Testis (tissue), 3 donors: ENCODE measurements around the gene IGFBP5. TPM values are rescaled to one million over a fixed set of nuclear protein-coding genes. Genes with fewer than 3 reads are reported as not detected.

ENCODE experiments used
- DNase-seq: peaks from one replicate; pipeline ENCODE4 v3.0.0-alpha.2; 2019
- H3K27ac ChIP-seq, 2 donors: fragments of 200-600 bp; sonication (generic); one replicate each; pipeline ENCODE4 v1.5.1; 2019
- H3K27me3 ChIP-seq: fragments of 200-600 bp; sonication (generic); one replicate; pipeline ENCODE4 v1.5.1; 2019
- H3K36me3 ChIP-seq: fragments of 200-600 bp; sonication (generic); one replicate; pipeline ENCODE4 v1.5.1; 2017; ENCODE audit warnings: low read depth; ENCODE audit errors: missing control alignments
- H3K4me1 ChIP-seq: fragments of 200-600 bp; sonication (generic); one replicate; pipeline ENCODE4 v1.5.1; 2019
- H3K4me3 ChIP-seq, 2 donors: fragments of 200-600 bp; sonication (generic); one replicate each; pipeline ENCODE4 v1.5.1; 2017 to 2019
- H3K9me3 ChIP-seq: fragments of 200-600 bp; sonication (generic); one replicate; pipeline ENCODE4 v1.5.1; 2017
- CTCF ChIP-seq, 3 experiments: fragments of 450-650 bp in 2 of 3; fragments of 200-600 bp in 1 of 3; sonication (generic) in 1 of 3; IDR thresholded peaks; one replicate each; pipeline ENCODE4 v1.5.1; 2016 to 2019; ENCODE audit warnings: antibody characterized with exemption in 3 of 3, mild to moderate bottlenecking in 2 of 3, moderate library complexity in 1 of 3
- POLR2A ChIP-seq: fragments of 450-650 bp; IDR thresholded peaks from one replicate; pipeline ENCODE4 v1.6.1; 2017; ENCODE audit warnings: antibody characterized with exemption, mild to moderate bottlenecking, moderate library complexity
- WGBS, 2 donors: methylation state at CpG; one replicate each; pipeline ENCODE4 v1.1.5; 2018; 5-methylcytosine and 5-hydroxymethylcytosine counted together
- intact Hi-C: fragments of 100-400 bp; cut with DNase I; formaldehyde crosslinking; loops from one replicate; pipeline ENCODE4 v1.15.1; 2023; ENCODE audit warnings: low total_unique reads
- polyA plus RNA-seq: library from polyadenylated mRNA; stranded (reverse); fragments of 350-450 nt; fragmentation: Illumina TruSeq; extraction: RNeasy Lipid Tissue Mini Kit (QIAGEN cat#74804); gene quantifications from one replicate; pipeline ENCODE4 v1.2.3, GENCODE V29; 2014; ENCODE audit warnings: low read depth, low replicate concordance; ENCODE audit not compliant: insufficient read depth
- total RNA-seq, 2 donors: library from RNA; depleted of rRNA; stranded (reverse); fragments of >200 nt; gene quantifications; one replicate each; pipeline ENCODE4 v1.2.3, GENCODE V29; 2016

Gene IGFBP5
- total and polyA plus RNA-seq, 3 donors from 2014 or later: 169 to 308 (median 228) TPM

- TF ChIP-seq POLR2A (no peak), CTCF (IDR thresholded peaks at IDR 0.05) (no peak)
- Histone ChIP-seq H3K36me3 (no peaks in the 10 kb centered on the region), H3K9me3 (no peaks in the 10 kb centered on the region), H3K27me3 (no peaks in the 10 kb centered on the region), H3K4me1 (peaks cover 18% of the 10 kb centered on the region), H3K4me3 (no peak overlapping the region), H3K27ac (no peak overlapping the region)
- DNase-seq: peak; percentile 84
- 27 to 39% methylated on average over 6 to 7 of the region's 7 CpGs for WGBS, 2 donors
- intact Hi-C loops: loop anchor here (5.0 kb wide), 1 partner anchor 148 kb away; no protein-coding TSS in a partner anchor
These were observed 30.1 kb downstream of the IGFBP5 start for GRCh38 chr2:216665242-216665641.

GRCh38 chr2:216664593-216665034, 30.7 kb downstream of the IGFBP5 start:
- no peak overlapping the region for H3K27ac ChIP-seq
- 49 to 69% methylated on average over 4 to 6 of the region's 6 CpGs for WGBS, 2 donors
- H3K36me3 ChIP-seq: no peaks in the 10 kb centered on the region
- no peak overlapping the region for H3K4me3 ChIP-seq
- H3K9me3 ChIP-seq: no peaks in the 10 kb centered on the region
- TF ChIP-seq CTCF (IDR thresholded peaks at IDR 0.05) (no peak), POLR2A (no peak)
- no peak for DNase-seq
- intact Hi-C loops: loop anchor here (5.0 kb wide), 1 partner anchor 147 kb away; no protein-coding TSS in a partner anchor
- no peaks in the 10 kb centered on the region for H3K27me3 ChIP-seq
- peaks cover 18% of the 10 kb centered on the region for H3K4me1 ChIP-seq

GRCh38 chr2:216663846-216664245, 31.5 kb downstream of the IGFBP5 start:
- Histone ChIP-seq H3K4me1 (peaks cover 18% of the 10 kb centered on the region), H3K27me3 (no peaks in the 10 kb centered on the region), H3K36me3 (no peaks in the 10 kb centered on the region), H3K9me3 (no peaks in the 10 kb centered on the region), H3K4me3 (no peak overlapping the region), H3K27ac (no peak overlapping the region)
- DNase-seq: no peak
- 84 to 94% methylated on average over 9 to 18 of the region's 18 CpGs for WGBS, 2 donors
- intact Hi-C loops: no loop called here
- TF ChIP-seq POLR2A: no peak
- no peak for TF ChIP-seq CTCF (IDR thresholded peaks at IDR 0.05)

GRCh38 chr2:216663106-216663505, 32.2 kb downstream of the IGFBP5 start:
- intact Hi-C loops: no loop called here
- H3K4me3 ChIP-seq: no peak overlapping the region
- TF ChIP-seq POLR2A (no peak), CTCF (IDR thresholded peaks at IDR 0.05) (no peak)
- H3K27ac ChIP-seq: no peak overlapping the region
- no peaks in the 10 kb centered on the region for H3K9me3 ChIP-seq
- no peak for DNase-seq
- H3K36me3 ChIP-seq: no peaks in the 10 kb centered on the region
- no peaks in the 10 kb centered on the region for H3K27me3 ChIP-seq
- 60 to 68% methylated on average over 1 of the region's 1 CpG for WGBS, 2 donors
- peaks cover 18% of the 10 kb centered on the region for H3K4me1 ChIP-seq

- intact Hi-C loops: no loop called here
These were observed 33.5 kb downstream of the IGFBP5 start for GRCh38 chr2:216661639-216662375.

More at GRCh38 chr2:216661639-216662375, 33.5 kb downstream of the IGFBP5 start:
- H3K27ac ChIP-seq: no peak overlapping the region
- H3K9me3 ChIP-seq: no peaks in the 10 kb centered on the region
- no peaks in the 10 kb centered on the region for H3K36me3 ChIP-seq
- H3K4me3 ChIP-seq: no peak overlapping the region
- TF ChIP-seq POLR2A (no peak), CTCF (IDR thresholded peaks at IDR 0.05) (peak in 1 of 3 experiments; percentile 5)
- no peaks in the 10 kb centered on the region for H3K27me3 ChIP-seq
- peak; percentile 60 for DNase-seq
- WGBS, 2 donors: 83 to 85% methylated on average over 9 to 20 of the region's 20 CpGs
- H3K4me1 ChIP-seq: peaks cover 18% of the 10 kb centered on the region
